ENCODE data around the gene TMOD3. TPM values are rescaled to one million over a fixed set of nuclear protein-coding genes. Genes with fewer than 3 reads are reported as not detected.

Gene TMOD3
- total RNA-seq, 1 experiment from 2014 or later: 94.6 TPM

GRCh38 chr15:51866751-51867150 is 37.3 kb downstream of the TMOD3 start:
- H3K4me3 Mint-ChIP-seq (ENCODE audit: unreplicated experiment): no peak overlapping the region
- H3K27me3 Mint-ChIP-seq (ENCODE audit: insufficient read depth, unreplicated experiment): no peaks in the 10 kb centered on the region
- H3K4me1 Mint-ChIP-seq (ENCODE audit: insufficient read depth, unreplicated experiment): peaks cover 63% of the 10 kb centered on the region
- H3K27ac Mint-ChIP-seq (ENCODE audit: low read depth, unreplicated experiment): peak overlapping the region; percentile 61
- intact Hi-C loops (cut with micrococcal nuclease): no loop called here
- ChIA-PET POLR2A (interaction anchor here (0.6 to 2.7 kb wide), 8 partner anchors 8 to 220 kb away, joined by 3 to 15 read pairs (median 6); partner anchors contain the start of gene TMOD3), CTCF (interaction anchor here (0.6 to 0.8 kb wide), 2 partner anchors 13 to 23 kb away, joined by 3 read pairs; no protein-coding TSS in a partner anchor)
- no peaks in the 10 kb centered on the region for H3K9me3 Mint-ChIP-seq (ENCODE audit: unreplicated experiment)
- no peak for DNase-seq (ENCODE audit: unreplicated experiment)
- no TSS peak for BruUV-seq (replicated peaks)
- H3K36me3 Mint-ChIP-seq (ENCODE audit: insufficient read depth, unreplicated experiment): peaks cover 71% of the 10 kb centered on the region
- no peak for TF ChIP-seq CTCF (IDR thresholded peaks at IDR 0.05; ENCODE audit: unreplicated experiment)

- ChIA-PET POLR2A (interaction anchor here (2.3 to 4.5 kb wide), 4 partner anchors 11 to 39 kb away, joined by 13 to 27 read pairs (median 19); partner anchors contain the start of gene TMOD3), CTCF (interaction anchor here (1.0 kb wide), 1 partner anchor 34 kb away, joined by 3 read pairs; no protein-coding TSS in a partner anchor)
- H3K36me3 Mint-ChIP-seq (ENCODE audit: insufficient read depth, unreplicated experiment): peaks cover 78% of the 10 kb centered on the region
- no peaks in the 10 kb centered on the region for H3K27me3 Mint-ChIP-seq (ENCODE audit: insufficient read depth, unreplicated experiment)
- no peaks in the 10 kb centered on the region for H3K9me3 Mint-ChIP-seq (ENCODE audit: unreplicated experiment)
- peak overlapping the region; percentile 19 for H3K27ac Mint-ChIP-seq (ENCODE audit: low read depth, unreplicated experiment)
- peak; percentile 73 for DNase-seq (ENCODE audit: unreplicated experiment)
- no peak for TF ChIP-seq CTCF (IDR thresholded peaks at IDR 0.05; ENCODE audit: unreplicated experiment)
- no peak overlapping the region for H3K4me3 Mint-ChIP-seq (ENCODE audit: unreplicated experiment)
- peaks cover 53% of the 10 kb centered on the region for H3K4me1 Mint-ChIP-seq (ENCODE audit: insufficient read depth, unreplicated experiment)
- intact Hi-C loops (cut with micrococcal nuclease): no loop called here
- BruUV-seq (replicated peaks): no TSS peak
Observed at GRCh38 chr15:51869060-51869421, 39.6 kb downstream of the TMOD3 start.

GRCh38 chr15:51870774-51871173 is 41.3 kb downstream of the TMOD3 start:
- TF ChIP-seq CTCF (IDR thresholded peaks at IDR 0.05; ENCODE audit: unreplicated experiment): no peak
- H3K27ac Mint-ChIP-seq (ENCODE audit: low read depth, unreplicated experiment): no peak overlapping the region
- peaks cover 51% of the 10 kb centered on the region for H3K4me1 Mint-ChIP-seq (ENCODE audit: insufficient read depth, unreplicated experiment)
- no peak for DNase-seq (ENCODE audit: unreplicated experiment)
- H3K27me3 Mint-ChIP-seq (ENCODE audit: insufficient read depth, unreplicated experiment): no peaks in the 10 kb centered on the region
- intact Hi-C loops (cut with micrococcal nuclease): no loop called here
- no peaks in the 10 kb centered on the region for H3K9me3 Mint-ChIP-seq (ENCODE audit: unreplicated experiment)
- POLR2A ChIA-PET: interaction anchor here (1.1 to 4.5 kb wide), 6 partner anchors 9 to 101 kb away, joined by 3 to 27 read pairs (median 6); partner anchors contain the start of genes LEO1 and TMOD3
- H3K36me3 Mint-ChIP-seq (ENCODE audit: insufficient read depth, unreplicated experiment): peaks cover 74% of the 10 kb centered on the region
- CTCF ChIA-PET: interaction anchor here (0.6 to 1.5 kb wide), 4 partner anchors 9 to 315 kb away, joined by 3 to 6 read pairs (median 3); no protein-coding TSS in a partner anchor
- BruUV-seq (replicated peaks): no TSS peak
- no peak overlapping the region for H3K4me3 Mint-ChIP-seq (ENCODE audit: unreplicated experiment)

GRCh38 chr15:51874751-51875644 is 45.5 kb downstream of the TMOD3 start:
- POLR2A ChIA-PET: interaction anchor here (0.6 to 3.1 kb wide), 21 partner anchors 9 to 805 kb away, joined by 3 to 26 read pairs (median 4); partner anchors contain the start of genes LEO1 and TMOD3
- peaks cover 47% of the 10 kb centered on the region for H3K4me1 Mint-ChIP-seq (ENCODE audit: insufficient read depth, unreplicated experiment)
- TF ChIP-seq CTCF (IDR thresholded peaks at IDR 0.05; ENCODE audit: unreplicated experiment): no peak

More at GRCh38 chr15:51874751-51875644, 45.5 kb downstream of the TMOD3 start:
- Mint-ChIP-seq H3K27me3 (ENCODE audit: insufficient read depth, unreplicated experiment) (no peaks in the 10 kb centered on the region), H3K4me3 (ENCODE audit: unreplicated experiment) (peak overlapping the region; percentile 68), H3K36me3 (ENCODE audit: insufficient read depth, unreplicated experiment) (peaks cover 63% of the 10 kb centered on the region), H3K9me3 (ENCODE audit: unreplicated experiment) (no peaks in the 10 kb centered on the region), H3K27ac (ENCODE audit: low read depth, unreplicated experiment) (peak overlapping the region; percentile 97)
- intact Hi-C loops (cut with micrococcal nuclease): loop anchor here (1.0 kb wide), 2 partner anchors 11 to 46 kb away; partner anchors contain the start of gene TMOD3
- peak; percentile 98 for DNase-seq (ENCODE audit: unreplicated experiment)
- CTCF ChIA-PET: interaction anchor here (0.5 to 1.5 kb wide), 6 partner anchors 9 to 195 kb away, joined by 3 to 4 read pairs (median 3); no protein-coding TSS in a partner anchor
- TSS peak; percentile 92 for BruUV-seq (replicated peaks)
